GM18505 (cell line): ENCODE data around the gene SLC39A9.
"Not testable (repeated sequence)": the region's sequence is repeated elsewhere in the genome, so short reads cannot be mapped to it uniquely, and the experiment has no call there.

Experiments used
- ATAC-seq: cut with Tn5 transposase; IDR thresholded peaks from one replicate; pipeline ENCODE4 v1.9.1; 2021; ENCODE audit not compliant: unreplicated experiment
- POLR2A ChIP-seq: IDR thresholded peaks from 4 replicates; pipeline ENCODE4 v1.6.1; 2011; ENCODE audit warnings: borderline replicate concordance; ENCODE audit not compliant: insufficient read depth, insufficient read length; ENCODE audit errors: extremely low read depth

The SLC39A9 gene

DNA sequence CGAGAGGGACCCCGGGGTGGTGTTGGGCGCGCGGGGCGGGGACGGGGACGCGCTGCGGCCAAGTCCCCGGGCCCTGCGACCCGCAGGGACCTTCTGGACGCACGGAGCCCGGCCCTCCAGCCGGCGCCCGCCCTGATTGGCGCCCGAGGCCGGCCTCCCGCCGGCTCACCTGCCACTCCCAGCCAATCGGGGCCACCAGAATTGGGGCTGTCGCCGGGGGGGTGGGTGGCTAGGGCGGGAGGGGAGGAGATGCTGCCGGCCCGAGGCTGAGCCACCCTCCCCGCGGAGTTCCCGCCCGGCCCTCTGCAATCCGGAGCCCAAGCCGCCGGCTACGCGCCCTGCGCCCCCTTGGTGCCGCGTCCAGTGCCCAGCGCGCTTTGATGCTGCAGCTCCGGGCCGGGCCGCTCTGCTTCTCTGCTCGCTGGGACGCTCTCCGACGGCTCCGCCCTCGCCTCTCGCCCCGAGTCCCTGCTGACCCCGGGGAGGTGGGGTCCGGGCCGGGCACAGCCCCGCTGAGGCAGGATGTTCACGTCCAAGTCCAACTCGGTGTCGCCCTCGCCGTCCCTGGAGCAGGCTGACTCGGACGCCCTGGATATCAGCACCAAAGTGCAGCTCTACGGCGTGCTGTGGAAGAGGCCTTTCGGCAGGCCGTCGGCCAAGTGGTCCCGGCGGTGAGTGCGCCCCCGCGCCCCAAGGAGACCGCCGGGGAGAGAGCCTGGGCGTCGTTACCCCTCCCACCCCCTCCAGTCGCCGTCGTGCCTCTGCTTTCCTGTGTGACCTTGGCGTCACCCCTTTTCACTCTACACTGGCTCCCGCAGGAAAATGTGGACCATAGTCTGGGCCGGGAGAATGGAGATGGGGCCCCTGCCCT lies 86.2 kb downstream of the SLC39A9 start, which contains the start of gene PLEKHD1:
PLEKHD1 (plus strand) TSS at position 285 of the 871 bp plus-strand sequence; CDS start at position 523, 238 bp downstream.
- no peak for ATAC-seq
- no peak for TF ChIP-seq POLR2A

DNA sequence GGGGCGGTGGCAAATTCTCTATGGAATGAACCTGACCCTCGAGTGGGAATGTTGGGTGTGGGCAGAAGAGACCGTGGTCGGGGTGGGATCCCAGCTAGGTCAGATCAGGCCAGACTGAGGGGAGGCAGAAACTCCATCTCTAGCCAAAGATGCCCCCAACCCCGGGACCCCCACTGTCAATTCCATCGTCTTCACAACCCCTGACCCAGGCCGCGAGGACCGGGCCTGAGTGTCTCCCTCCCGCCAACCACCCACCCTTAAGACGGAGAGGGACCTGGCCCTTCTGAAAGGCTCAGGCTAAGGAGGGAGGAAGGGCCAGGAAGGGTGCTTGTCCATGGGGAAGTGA lies 86.8 kb downstream of the SLC39A9 start:
- no peak for ATAC-seq
- no peak for TF ChIP-seq POLR2A

DNA sequence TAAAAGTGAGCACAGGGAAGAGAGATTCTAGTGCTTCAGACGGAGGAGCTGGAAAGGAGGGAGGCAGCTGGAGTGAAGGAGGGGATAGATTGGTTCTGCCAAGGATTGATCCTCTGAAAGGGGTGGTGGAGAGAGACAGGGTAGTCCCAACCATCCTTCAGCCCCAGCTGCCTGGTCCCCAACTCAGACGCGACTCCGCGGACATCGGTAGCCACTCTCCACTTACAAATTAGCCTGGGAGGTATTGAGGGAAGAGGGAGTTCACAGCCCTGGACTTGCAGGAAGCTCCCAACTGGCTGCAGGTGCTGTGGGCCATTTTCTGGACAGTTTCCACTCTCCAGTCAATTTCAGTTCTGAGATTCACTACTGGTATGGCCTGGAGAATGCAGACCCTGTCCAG lies 87.2 kb downstream of the SLC39A9 start:
- no peak for TF ChIP-seq POLR2A
- ATAC-seq: no peak

DNA sequence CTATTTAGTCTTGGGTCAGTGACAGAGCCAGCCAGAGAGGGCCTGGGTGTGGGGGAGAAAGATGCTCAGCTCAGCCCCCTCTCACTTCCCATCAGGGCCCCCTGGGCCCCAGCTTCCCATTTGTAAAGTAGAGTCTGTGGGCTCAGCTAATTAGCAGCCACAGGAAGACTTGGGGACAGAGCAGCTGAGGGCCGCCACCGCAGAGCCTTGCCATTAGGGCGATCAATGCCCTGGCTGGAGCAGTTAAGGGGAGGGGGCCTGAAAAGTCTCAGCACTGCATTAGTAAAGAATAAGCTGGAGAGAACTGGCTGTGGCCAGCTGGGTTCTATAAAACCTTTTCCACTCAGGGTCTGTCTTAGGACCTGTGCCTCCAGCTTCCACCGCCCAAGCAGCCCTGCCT lies 88.7 kb downstream of the SLC39A9 start:
- no peak for TF ChIP-seq POLR2A
- no peak for ATAC-seq

DNA sequence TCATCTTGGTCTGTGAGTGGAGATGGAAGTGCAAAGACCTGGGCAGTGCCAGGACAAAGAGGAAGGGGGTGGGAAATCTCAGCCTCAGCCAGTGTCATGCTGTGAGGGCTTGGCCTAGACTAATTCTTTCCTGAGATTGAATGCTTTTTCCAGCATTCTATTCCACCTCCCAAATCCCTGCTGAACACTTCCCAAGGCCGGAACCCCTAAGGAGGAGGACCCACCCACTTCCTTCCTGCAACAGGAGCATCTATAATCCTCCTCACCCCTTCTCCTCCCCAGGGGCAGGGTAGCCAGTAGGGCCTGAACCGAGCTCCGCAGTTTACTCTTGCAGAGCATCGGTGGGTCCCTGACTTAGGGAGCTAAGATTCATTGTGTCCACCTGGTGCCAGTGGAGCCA lies 89.3 kb downstream of the SLC39A9 start:
- no peak for TF ChIP-seq POLR2A

DNA sequence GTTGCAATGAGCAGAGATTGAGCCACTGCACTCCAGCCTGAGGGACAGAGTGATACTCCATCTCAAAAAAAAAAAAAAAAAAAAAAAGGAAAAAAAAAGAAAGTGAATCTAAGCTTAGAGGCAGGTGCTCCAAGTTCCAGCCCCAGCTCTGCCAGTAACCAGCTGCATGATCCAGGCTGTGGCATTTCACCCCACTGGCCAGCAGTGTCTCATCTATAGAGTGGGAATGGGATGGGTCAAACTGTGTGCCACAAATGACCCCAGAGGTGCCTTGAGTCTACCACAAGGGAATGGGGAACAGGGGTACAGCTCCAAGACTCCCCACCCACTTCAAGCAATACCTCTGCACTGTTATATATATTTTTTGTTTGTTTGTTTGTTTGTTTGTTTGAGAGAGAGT lies 91.0 kb downstream of the SLC39A9 start:
- TF ChIP-seq POLR2A: no peak
- no peak for ATAC-seq

More for the DNA sequence above, 89.3 kb downstream of the SLC39A9 start:
- no peak for ATAC-seq

DNA sequence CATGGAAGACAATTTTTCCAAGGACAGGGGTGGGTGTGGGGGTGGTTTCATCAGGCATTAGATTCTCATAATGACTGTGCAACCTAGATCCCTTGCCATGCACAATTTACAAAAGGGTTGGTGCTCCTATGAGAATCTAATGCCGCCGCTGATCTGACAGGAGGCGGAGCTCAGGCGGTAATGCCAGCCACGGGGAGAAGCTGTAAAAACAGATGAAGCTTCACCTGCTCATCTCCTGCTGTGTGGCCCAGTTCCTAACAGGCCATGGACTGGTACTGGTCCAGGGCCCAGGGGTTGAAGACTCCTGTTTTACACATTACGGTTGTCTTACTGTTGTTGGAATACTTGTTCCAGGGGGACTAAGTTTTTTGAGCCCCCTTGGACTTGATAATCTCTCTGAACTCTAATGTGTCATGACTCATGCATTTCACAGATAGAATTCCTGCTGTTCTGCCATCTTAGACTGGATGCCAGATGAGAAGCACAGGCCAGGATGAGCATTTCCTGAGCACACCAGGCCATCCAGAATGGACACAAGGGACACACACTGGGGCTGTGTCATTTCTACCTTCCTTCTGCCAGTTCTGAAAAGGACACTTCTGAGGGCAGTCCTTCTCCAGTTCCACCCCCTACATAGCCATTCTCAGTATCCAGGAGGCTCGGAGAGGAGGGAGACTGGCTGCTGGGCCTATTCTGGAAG lies 91.9 kb downstream of the SLC39A9 start:
- no peak for ATAC-seq
- no peak for TF ChIP-seq POLR2A

DNA sequence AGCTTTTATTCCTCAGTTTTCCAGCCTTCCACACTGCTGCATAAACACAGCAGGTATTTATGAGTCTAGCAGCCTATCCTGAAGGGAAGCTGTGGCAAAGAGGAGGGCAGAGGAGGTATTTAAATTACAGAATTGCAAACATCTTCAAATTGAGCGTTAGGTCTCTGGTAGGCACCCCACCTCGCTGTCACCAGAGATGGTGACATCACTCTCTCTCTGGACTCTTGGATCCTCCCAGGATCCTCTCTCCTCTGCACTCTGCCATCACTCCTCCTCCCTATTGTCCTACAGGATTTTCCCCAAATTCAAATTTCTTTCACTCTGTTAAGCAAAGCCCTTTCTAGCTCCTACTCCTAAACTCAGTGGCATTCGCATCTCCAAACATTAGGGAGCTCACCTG lies 92.7 kb downstream of the SLC39A9 start:
- no peak for TF ChIP-seq POLR2A
- ATAC-seq: no peak

DNA sequence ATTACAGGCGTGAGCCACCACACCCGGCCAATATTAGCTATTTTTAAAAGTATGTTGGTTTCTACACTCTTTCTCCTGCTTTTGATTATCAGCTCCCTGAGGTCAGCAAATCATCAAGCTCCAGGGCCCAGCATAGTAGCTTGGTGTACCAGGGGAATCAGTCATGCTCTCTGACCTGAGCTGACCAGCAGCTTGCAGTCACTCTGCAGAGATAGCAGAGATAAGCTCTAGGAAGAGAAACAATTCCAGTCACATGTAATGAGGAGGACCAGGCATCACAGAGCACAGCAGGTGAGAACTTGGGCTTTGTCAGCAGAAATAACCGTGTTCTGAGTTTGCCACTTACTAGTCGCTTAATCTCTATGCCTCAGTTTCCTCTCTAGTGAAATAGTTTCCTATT lies 94.5 kb downstream of the SLC39A9 start:
- TF ChIP-seq POLR2A: no peak
- no peak for ATAC-seq

DNA sequence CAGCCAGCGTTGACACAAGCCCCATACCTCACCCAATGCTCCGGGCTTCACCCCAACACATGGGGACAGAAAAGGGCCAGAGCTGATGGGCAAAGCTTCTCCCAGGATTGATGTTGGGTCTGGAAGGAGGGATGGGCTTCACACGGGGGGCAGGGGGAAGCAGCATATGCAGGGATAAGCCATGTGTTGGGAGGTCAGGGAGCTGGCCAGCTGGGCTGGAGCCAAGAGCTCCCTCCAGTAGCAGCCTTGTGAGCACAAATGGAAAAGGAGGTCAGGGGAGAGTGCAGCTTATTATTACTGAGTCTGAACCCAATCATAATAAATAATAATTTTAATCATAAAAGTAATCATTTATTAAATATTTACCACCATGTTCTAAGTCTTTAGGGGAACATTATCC lies 95.3 kb downstream of the SLC39A9 start:
- no peak for TF ChIP-seq POLR2A
- ATAC-seq: no peak

DNA sequence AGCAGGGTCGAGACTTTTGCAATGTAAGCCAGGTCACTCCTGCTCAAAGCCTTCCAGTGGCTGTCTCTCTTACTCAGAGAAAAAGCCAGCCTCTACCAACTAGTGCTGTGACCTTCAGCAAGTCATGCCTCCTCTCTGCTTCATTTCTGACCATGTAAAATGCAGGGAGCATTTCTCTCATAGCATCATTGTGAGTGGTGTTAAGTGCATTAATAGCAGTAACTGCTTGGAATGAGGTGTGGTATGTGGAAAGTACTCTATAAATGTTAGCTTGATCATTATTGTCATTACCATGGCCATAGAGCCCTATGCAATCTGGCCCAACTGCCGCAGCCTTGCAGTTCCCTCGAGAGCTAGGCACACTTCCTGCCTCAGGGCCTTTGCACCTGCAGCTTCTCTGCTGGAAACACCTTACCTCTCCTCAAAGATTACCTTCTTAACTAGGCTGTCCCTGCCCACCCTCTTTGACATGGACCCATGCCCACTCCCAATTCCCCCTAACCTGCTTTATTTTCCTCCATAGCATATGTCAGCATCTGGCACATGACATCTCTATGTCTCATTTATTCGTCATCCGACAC lies 96.9 kb downstream of the SLC39A9 start:
- no peak for TF ChIP-seq POLR2A
- ATAC-seq: no peak

DNA sequence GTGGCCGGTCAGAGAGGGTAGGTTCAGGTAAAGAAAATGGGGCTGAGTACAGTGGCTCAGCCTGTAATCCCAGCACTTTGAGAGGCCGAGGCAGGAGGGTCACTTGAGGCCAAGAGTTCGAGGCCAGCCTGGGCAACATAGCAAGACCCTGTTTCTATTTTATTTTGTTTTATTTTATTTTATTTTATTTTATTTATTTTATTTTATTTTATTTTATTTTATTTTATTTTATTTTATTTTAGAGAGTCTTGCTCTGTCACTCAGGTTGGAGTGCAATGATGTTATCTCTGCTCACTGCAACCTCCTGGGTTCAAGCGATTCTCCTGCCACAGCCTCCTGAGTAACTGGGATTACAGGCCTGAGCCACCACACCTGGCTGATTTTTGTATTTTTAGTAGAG lies 99.4 kb downstream of the SLC39A9 start:
- ATAC-seq: not testable (repeated sequence)

DNA sequence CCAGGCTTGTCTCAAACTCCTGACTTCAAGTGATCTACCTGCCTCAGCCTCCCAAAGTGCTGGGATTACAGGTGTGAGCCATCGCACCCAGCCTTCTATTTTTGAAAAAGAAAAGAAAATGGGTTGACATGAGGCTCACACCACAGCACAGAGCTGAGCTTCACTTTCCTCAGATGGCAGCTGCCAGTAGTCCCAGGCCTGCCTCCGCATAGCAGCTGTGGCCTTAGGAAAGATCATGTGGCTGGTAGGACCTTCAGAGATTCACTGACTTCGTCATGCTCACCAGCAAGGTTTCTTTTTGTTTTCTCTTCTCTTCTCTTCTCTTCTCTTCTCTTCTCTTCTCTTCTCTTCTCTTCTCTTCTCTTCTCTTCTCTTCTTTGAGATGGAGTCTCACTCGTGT lies 99.8 kb downstream of the SLC39A9 start:
- ATAC-seq: not testable (repeated sequence)

DNA sequence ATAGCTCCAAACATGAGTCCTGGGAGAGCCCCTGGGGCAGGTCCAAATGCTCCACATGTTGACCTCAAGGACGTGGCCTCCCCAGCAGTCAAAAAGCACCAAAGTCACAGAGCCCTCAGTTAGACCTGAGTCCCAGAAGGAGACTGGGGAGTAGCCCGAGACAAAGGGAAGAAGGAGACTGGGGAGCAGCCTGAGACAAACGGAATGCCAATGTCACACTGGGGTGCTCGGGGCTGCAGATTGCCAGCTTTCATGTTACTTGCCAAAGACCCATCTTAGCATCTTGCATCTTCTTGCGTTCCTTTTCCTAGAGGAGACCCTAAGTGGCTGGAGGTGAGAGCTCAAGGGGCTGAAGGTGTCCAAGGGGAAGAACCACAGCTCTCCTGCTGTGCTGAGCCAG lies 100.9 kb downstream of the SLC39A9 start:
- ATAC-seq: no peak
- TF ChIP-seq POLR2A: no peak
